GM12878 (cell line): ENCODE measurements around the gene ZSWIM9. TPM values are rescaled to one million over a fixed set of nuclear protein-coding genes. Genes with fewer than 3 reads are reported as not detected.

ENCODE experiments used
- ATAC-seq: fragments of 200-7000 bp; cut with Tn5 transposase; 3 replicates; pipeline ENCODE4 v1.9.1; 2020; ENCODE audit warnings: mild to moderate bottlenecking, moderate library complexity
- BruUV-seq: library from RNA; stranded (reverse); fragments of 400-500 nt; replicated peaks from 2 replicates; lab custom pipeline; 2021; lab: Mats Ljungman, UMichigan
- CTCF ChIA-PET: fragments of 300-600 bp; sonication (Branson Sonifier 250); formaldehyde crosslinking; extraction: SDS; loops from one replicate; lab custom pipeline; 2021; ENCODE audit warnings: inconsistent platforms; lab: Yijun Ruan, JAX
- POLR2A ChIA-PET: fragments of 350-600 bp; formaldehyde crosslinking; extraction: SDS; loops from one replicate; lab custom pipeline; 2021; ENCODE audit warnings: inconsistent platforms; lab: Charles Lee
- RAD21 ChIA-PET: fragments of 300-600 bp; sonication (Branson Sonifier 250); formaldehyde crosslinking; loops from one replicate; lab custom pipeline; 2023; ENCODE audit warnings: antibody characterized with exemption; ENCODE audit not compliant: unreplicated experiment; lab: Charles Lee
- SMC1A ChIA-PET: fragments of 300-600 bp; sonication (Branson Sonifier 250); formaldehyde crosslinking; loops from one replicate; lab custom pipeline; 2023; ENCODE audit not compliant: unreplicated experiment, uncharacterized antibody; lab: Charles Lee
- DNase-seq: peaks from one replicate; pipeline ENCODE4 v3.0.0-alpha.2; 2011; ENCODE audit warnings: low read depth, low spot score
- FAIRE-seq: peaks from 3 replicates; lab custom pipeline; 2011; peaks lifted over from hg19 to GRCh38; lab: Jason Lieb, UNC
- H2AFZ ChIP-seq: 2 replicates; pipeline ENCODE4 v1.6.0; 2011; ENCODE audit warnings: low read depth, low read length, control low read depth; ENCODE audit not compliant: control insufficient read depth
- H3K27ac ChIP-seq: 2 replicates; pipeline ENCODE4 v1.5.1; 2011; ENCODE audit warnings: control low read depth; ENCODE audit not compliant: control insufficient read depth, insufficient read depth
- H3K27me3 ChIP-seq, 2 experiments: replicated peaks in 1 of 2; 2 replicates each; pipeline versions ENCODE4 v1.6.0 to v1.6.1; 2011; ENCODE audit warnings: low read length in 1 of 2; ENCODE audit not compliant: control insufficient read depth in 2 of 2, insufficient read depth in 2 of 2
- H3K36me3 ChIP-seq, 2 experiments: 2 replicates each; pipeline ENCODE4 v1.5.1; 2011; ENCODE audit warnings: low read length in 1 of 2; ENCODE audit not compliant: control insufficient read depth in 2 of 2, insufficient read depth in 2 of 2
- H3K4me1 ChIP-seq: 2 replicates; pipeline ENCODE4 v1.6.1; 2011; ENCODE audit warnings: mild to moderate bottlenecking, low read length, moderate library complexity, mixed read lengths; ENCODE audit not compliant: control insufficient read depth, insufficient read depth
- H3K4me2 ChIP-seq: 2 replicates; pipeline ENCODE4 v1.6.0; 2011; ENCODE audit warnings: control low read depth; ENCODE audit not compliant: control insufficient read depth, insufficient read depth
- H3K4me3 ChIP-seq: fragments of 200-600 bp; sonication (generic); 2 replicates; pipeline ENCODE4 v1.5.1; 2016
- H3K79me2 ChIP-seq: 2 replicates; pipeline ENCODE4 v1.6.0; 2011; ENCODE audit warnings: low read length; ENCODE audit not compliant: control insufficient read depth, insufficient read depth
- H3K9ac ChIP-seq: 2 replicates; pipeline ENCODE4 v1.8.0; 2011; ENCODE audit warnings: low read length, control low read depth, mixed read lengths; ENCODE audit not compliant: control insufficient read depth, insufficient read depth
- H3K9me3 ChIP-seq: replicated peaks from 3 replicates; pipeline ENCODE4 v1.5.1; 2011; ENCODE audit warnings: mild to moderate bottlenecking, low read length; ENCODE audit not compliant: control insufficient read depth, insufficient read depth
- H4K20me1 ChIP-seq: 2 replicates; pipeline ENCODE4 v1.6.0; 2011; ENCODE audit not compliant: control insufficient read depth, insufficient read depth
- BCL11A ChIP-seq: IDR thresholded peaks from 2 replicates; pipeline ENCODE4 v1.6.1; 2011; ENCODE audit warnings: low read depth, low read length
- CBX5 ChIP-seq: sonication (generic); IDR thresholded peaks from 2 replicates; pipeline ENCODE4 v1.6.1; 2016; ENCODE audit warnings: low read depth, moderate library complexity, mild to moderate bottlenecking, inconsistent platforms
- CEBPB ChIP-seq, 2 experiments: fragments of 150-350 bp in 1 of 2; IDR thresholded peaks; 2 replicates each; pipeline ENCODE4 v1.6.1; 2012 to 2014; ENCODE audit warnings: low read depth in 2 of 2, low read length in 2 of 2, borderline replicate concordance in 1 of 2, inconsistent platforms in 1 of 2
- CREB1 ChIP-seq: IDR thresholded peaks from 2 replicates; pipeline ENCODE4 v1.6.1; 2012; ENCODE audit warnings: low read depth, mild to moderate bottlenecking, inconsistent platforms
- FOS ChIP-seq: IDR thresholded peaks from 3 replicates; pipeline ENCODE4 v1.6.1; 2011; ENCODE audit warnings: borderline replicate concordance; ENCODE audit not compliant: insufficient read length; ENCODE audit errors: extremely low read depth
- FOXK2 ChIP-seq: fragments of 450-650 bp; IDR thresholded peaks from 2 replicates; pipeline ENCODE4 v1.6.1; 2017; ENCODE audit warnings: mild to moderate bottlenecking, moderate library complexity
- IKZF2 ChIP-seq, 2 experiments: fragments of 450-650 bp; IDR thresholded peaks; 2 replicates each; pipeline ENCODE4 v1.6.1; 2017; ENCODE audit warnings: mild to moderate bottlenecking in 2 of 2, moderate library complexity in 2 of 2
- MTA2 ChIP-seq: fragments of 450-650 bp; IDR thresholded peaks from 2 replicates; pipeline ENCODE4 v1.6.1; 2016; ENCODE audit warnings: low read depth, mild to moderate bottlenecking, moderate library complexity
- MTA3 ChIP-seq: IDR thresholded peaks from 2 replicates; pipeline ENCODE4 v1.6.1; 2012; ENCODE audit warnings: low read length, inconsistent platforms, borderline replicate concordance
- NBN ChIP-seq: fragments of 450-650 bp; IDR thresholded peaks from 2 replicates; pipeline ENCODE4 v1.6.1; 2016
- ZNF384 ChIP-seq: IDR thresholded peaks from 2 replicates; pipeline ENCODE4 v1.6.1; 2012; ENCODE audit warnings: low read depth, mild to moderate bottlenecking, low read length, improper control_type of control experiment, borderline replicate concordance
- WGBS: methylation state at CpG from one replicate; pipeline ENCODE4 v1.1.6; 2016; ENCODE audit warnings: low lambda C conversion rate; ENCODE audit not compliant: insufficient replicate concordance, insufficient coverage; ENCODE audit errors: missing lambda C conversion rate; 5-methylcytosine and 5-hydroxymethylcytosine counted together
- in situ Hi-C: fragments of 300-500 bp; cut with MboI; formaldehyde crosslinking; loops from 9 replicates; pipeline ENCODE4 v1.14.3; 2018; ENCODE audit warnings: mixed read lengths
- intact Hi-C: fragments of 100-400 bp; cut with micrococcal nuclease; formaldehyde crosslinking; loops from one replicate; pipeline ENCODE4 v1.14.2; 2022; ENCODE audit not compliant: unreplicated experiment
- polyA plus RNA-seq, 11 experiments: library from polyadenylated mRNA; depleted of rRNA in 4 of 11; unstranded in 6 of 11; stranded (reverse) in 5 of 11; fragments of >200 nt; fragmentation: Nextera tagmentation in 4 of 11; fragmentation: Illumina TruSeq in 1 of 11; extraction: Ambion mirVana in 4 of 11; extraction: Trizol in 1 of 11; gene quantifications; 1 replicate in 1 of 11; 2 replicates in 10 of 11; pipeline versions ENCODE4 v1.2.1 to v1.2.3, GENCODE V29; 2011 to 2016; ENCODE audit warnings: inconsistent platforms in 2 of 11, missing spikeins in 2 of 11, low read depth in 1 of 11
- total RNA-seq, 4 experiments: library from RNA; depleted of rRNA in 3 of 4; stranded (reverse); fragments of >200 nt in 3 of 4; fragmentation: Illumina TruSeq in 1 of 4; extraction: Trizol in 1 of 4; gene quantifications; 2 replicates each; pipeline versions ENCODE4 v1.2.1 to v1.2.3, GENCODE V29; 2013 to 2021
- TF ChIP-seq, protein P1 (sequence below): IDR thresholded peaks from 2 replicates; pipeline ENCODE4 v1.6.1; 2012; ENCODE audit warnings: low read depth, low read length, improper control_type of control experiment
- TF ChIP-seq, protein P2 (sequence below): IDR thresholded peaks from 2 replicates; pipeline ENCODE4 v1.6.1; 2012; ENCODE audit warnings: low read depth, low read length, improper control_type of control experiment
- TF ChIP-seq, protein P3 (sequence below): fragments of 450-650 bp; IDR thresholded peaks from 2 replicates; pipeline ENCODE4 v1.6.1; 2017; ENCODE audit warnings: antibody characterized with exemption, mild to moderate bottlenecking, moderate library complexity
- TF ChIP-seq, protein P4 (sequence below): IDR thresholded peaks from 2 replicates; pipeline ENCODE4 v1.6.1; 2011; ENCODE audit warnings: low read depth, low read length, improper control_type of control experiment, borderline replicate concordance

The ZSWIM9 gene
- total and polyA plus RNA-seq, 10 of the 15 experiments (the other 5 are each of a cell fraction or from before 2014, with no cell fraction given), result 0.29 to 6.2 (median 1.4) TPM; not detected in 1

DNA sequence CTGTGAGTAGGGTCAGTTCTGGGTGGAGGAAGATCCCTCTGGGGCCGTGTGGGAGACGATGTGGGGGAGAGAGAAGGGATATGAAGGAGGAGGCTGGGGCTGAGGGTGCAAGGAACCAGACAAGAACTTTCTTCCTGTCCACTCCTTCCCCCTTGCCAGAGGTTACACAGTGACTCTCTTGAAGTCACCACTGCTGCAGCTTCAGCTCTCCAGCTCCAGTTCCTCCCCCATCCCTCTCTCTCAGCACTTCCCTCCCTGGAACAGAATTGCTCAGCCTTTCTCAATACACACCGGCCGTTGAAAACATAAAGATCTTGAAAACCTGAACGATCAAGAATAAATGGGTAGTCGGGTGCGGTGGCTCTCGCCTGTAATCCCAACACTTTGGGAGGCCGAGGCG is 5.1 kb downstream of the ZSWIM9 start:
- Histone ChIP-seq H4K20me1 (no peaks in the 10 kb centered on the region), H3K4me3 (no peak overlapping the region), H3K27ac (no peak overlapping the region), H3K4me1 (peaks cover 9% of the 10 kb centered on the region), H3K36me3 (peaks cover 0 to 4% of the 10 kb centered on the region in 2 experiments; a peak in 2 of 4 replicates), H3K4me2 (no peak overlapping the region), H2AFZ (no peak overlapping the region), H3K79me2 (peaks cover 12% of the 10 kb centered on the region), H3K9me3 (no peaks in the 10 kb centered on the region; the same call in 2 of the 3 replicates), H3K9ac (no peak overlapping the region), H3K27me3 (no peaks in the 10 kb centered on the region)
- RAD21 ChIA-PET, result no interaction called here
- no peak for TF ChIP-seq MTA3
- no peak for TF ChIP-seq IKZF2 (IDR thresholded peaks at IDR 0.05)
- no peak for TF ChIP-seq ZNF384
- TF ChIP-seq, protein P1, sequence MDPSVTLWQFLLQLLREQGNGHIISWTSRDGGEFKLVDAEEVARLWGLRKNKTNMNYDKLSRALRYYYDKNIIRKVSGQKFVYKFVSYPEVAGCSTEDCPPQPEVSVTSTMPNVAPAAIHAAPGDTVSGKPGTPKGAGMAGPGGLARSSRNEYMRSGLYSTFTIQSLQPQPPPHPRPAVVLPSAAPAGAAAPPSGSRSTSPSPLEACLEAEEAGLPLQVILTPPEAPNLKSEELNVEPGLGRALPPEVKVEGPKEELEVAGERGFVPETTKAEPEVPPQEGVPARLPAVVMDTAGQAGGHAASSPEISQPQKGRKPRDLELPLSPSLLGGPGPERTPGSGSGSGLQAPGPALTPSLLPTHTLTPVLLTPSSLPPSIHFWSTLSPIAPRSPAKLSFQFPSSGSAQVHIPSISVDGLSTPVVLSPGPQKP, result no peak
- no peak for TF ChIP-seq MTA2
- TF ChIP-seq FOS, result no peak
- TF ChIP-seq CBX5, result no peak
- TF ChIP-seq CEBPB (IDR thresholded peaks at IDR 0.05; ENCODE audit: borderline replicate concordance in 1 of 2, low read depth in 2 of 2, low read length in 2 of 2), result no peak
- no peak for TF ChIP-seq BCL11A
- TF ChIP-seq, protein P2, sequence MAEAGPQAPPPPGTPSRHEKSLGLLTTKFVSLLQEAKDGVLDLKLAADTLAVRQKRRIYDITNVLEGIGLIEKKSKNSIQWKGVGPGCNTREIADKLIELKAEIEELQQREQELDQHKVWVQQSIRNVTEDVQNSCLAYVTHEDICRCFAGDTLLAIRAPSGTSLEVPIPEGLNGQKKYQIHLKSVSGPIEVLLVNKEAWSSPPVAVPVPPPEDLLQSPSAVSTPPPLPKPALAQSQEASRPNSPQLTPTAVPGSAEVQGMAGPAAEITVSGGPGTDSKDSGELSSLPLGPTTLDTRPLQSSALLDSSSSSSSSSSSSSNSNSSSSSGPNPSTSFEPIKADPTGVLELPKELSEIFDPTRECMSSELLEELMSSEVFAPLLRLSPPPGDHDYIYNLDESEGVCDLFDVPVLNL, result no peak
- TF ChIP-seq, protein P3, sequence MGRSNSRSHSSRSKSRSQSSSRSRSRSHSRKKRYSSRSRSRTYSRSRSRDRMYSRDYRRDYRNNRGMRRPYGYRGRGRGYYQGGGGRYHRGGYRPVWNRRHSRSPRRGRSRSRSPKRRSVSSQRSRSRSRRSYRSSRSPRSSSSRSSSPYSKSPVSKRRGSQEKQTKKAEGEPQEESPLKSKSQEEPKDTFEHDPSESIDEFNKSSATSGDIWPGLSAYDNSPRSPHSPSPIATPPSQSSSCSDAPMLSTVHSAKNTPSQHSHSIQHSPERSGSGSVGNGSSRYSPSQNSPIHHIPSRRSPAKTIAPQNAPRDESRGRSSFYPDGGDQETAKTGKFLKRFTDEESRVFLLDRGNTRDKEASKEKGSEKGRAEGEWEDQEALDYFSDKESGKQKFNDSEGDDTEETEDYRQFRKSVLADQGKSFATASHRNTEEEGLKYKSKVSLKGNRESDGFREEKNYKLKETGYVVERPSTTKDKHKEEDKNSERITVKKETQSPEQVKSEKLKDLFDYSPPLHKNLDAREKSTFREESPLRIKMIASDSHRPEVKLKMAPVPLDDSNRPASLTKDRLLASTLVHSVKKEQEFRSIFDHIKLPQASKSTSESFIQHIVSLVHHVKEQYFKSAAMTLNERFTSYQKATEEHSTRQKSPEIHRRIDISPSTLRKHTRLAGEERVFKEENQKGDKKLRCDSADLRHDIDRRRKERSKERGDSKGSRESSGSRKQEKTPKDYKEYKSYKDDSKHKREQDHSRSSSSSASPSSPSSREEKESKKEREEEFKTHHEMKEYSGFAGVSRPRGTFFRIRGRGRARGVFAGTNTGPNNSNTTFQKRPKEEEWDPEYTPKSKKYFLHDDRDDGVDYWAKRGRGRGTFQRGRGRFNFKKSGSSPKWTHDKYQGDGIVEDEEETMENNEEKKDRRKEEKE, result no peak
- no peak for TF ChIP-seq CREB1
- TF ChIP-seq, protein P4, sequence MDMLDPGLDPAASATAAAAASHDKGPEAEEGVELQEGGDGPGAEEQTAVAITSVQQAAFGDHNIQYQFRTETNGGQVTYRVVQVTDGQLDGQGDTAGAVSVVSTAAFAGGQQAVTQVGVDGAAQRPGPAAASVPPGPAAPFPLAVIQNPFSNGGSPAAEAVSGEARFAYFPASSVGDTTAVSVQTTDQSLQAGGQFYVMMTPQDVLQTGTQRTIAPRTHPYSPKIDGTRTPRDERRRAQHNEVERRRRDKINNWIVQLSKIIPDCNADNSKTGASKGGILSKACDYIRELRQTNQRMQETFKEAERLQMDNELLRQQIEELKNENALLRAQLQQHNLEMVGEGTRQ, result no peak
- no peak for TF ChIP-seq NBN
- TF ChIP-seq FOXK2, result no peak
- POLR2A ChIA-PET, result interaction anchor here (0.5 to 1.7 kb wide), 2 partner anchors 28 to 98 kb away, joined by 3 to 7 read pairs; no protein-coding TSS in a partner anchor
- no TSS peak for BruUV-seq
- DNase-seq (no peak), FAIRE-seq (no peak), ATAC-seq (no peak)
- intact Hi-C loops (loop anchor here (10.0 kb wide), 1 partner anchor 89 kb away; no protein-coding TSS in a partner anchor), in situ Hi-C loops (no loop called here)
- 96% methylated on average over 10 of the region's 10 CpGs for WGBS
- CTCF ChIA-PET, result interaction anchor here (1.1 kb wide), 1 partner anchor 19 kb away, joined by 4 read pairs; no protein-coding TSS in a partner anchor
- SMC1A ChIA-PET, result no interaction called here
